AG10803 (cell line): Measurements from ENCODE around the gene TAOK1.
"Not testable (repeated sequence)": the region's sequence is repeated elsewhere in the genome, so short reads cannot be mapped to it uniquely, and the experiment has no call there.

Source experiments
- DNase-seq: peaks from one replicate; pipeline ENCODE4 v3.0.0; 2010; ENCODE audit warnings: low read depth
- H3K4me3 ChIP-seq: 2 replicates; pipeline ENCODE4 v1.5.1; 2011; ENCODE audit warnings: mild to moderate bottlenecking, low read length, control low read depth
- TF ChIP-seq, protein P1 (sequence below): conservative IDR thresholded peaks from 2 replicates; pipeline ENCODE4 v1.5.1; 2011; ENCODE audit warnings: mild to moderate bottlenecking, low read length, control low read depth, inconsistent platforms

The TAOK1 gene

DNA sequence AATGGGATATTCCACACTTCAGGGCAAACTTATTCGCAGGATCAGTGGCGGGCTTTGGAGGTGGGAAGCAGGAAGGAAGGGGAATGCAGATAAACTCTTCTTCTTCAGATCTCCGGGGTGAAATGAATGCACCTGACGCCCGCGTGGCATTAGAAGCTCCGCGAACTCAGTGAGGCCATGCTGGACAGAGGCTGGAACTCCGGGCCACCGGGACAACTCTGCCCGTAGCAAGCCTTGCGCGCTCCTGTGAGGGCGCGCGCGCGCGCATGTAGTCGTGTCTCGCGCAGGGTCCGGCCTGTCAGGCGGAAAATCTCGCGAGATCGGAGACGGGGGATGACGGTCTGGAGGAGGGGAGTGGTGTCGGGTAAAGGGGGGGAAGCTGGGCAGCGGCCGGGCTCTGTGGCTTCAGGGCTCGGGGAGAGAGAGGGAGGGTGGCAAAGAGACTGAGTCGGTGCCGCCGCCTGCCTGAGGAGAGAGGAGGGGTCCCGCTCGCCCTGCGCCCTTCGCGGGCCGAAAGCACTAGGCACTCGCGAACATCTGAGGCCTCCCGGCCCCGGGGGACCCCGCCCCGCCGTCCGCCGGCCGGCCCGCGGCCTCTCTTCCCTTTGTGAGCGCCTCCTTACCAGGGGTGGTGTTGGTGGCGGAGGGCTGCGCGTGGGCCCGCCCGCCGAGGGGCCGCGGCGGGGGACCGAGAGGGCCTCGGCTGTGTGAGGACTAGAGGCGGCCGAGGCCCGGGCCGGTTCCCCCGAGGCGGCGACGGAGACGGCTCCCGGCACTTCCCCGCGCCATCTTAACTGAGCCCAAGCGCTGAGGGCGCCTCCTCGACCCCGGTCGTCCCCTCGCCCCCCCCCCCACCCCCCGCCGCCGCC lies at the start of gene TAOK1:
TSS of gene TAOK1 (plus strand) at position 382 of the 869 bp plus-strand sequence. CDS start 61,186 bp downstream, outside the sequence.
- TF ChIP-seq, protein P1, sequence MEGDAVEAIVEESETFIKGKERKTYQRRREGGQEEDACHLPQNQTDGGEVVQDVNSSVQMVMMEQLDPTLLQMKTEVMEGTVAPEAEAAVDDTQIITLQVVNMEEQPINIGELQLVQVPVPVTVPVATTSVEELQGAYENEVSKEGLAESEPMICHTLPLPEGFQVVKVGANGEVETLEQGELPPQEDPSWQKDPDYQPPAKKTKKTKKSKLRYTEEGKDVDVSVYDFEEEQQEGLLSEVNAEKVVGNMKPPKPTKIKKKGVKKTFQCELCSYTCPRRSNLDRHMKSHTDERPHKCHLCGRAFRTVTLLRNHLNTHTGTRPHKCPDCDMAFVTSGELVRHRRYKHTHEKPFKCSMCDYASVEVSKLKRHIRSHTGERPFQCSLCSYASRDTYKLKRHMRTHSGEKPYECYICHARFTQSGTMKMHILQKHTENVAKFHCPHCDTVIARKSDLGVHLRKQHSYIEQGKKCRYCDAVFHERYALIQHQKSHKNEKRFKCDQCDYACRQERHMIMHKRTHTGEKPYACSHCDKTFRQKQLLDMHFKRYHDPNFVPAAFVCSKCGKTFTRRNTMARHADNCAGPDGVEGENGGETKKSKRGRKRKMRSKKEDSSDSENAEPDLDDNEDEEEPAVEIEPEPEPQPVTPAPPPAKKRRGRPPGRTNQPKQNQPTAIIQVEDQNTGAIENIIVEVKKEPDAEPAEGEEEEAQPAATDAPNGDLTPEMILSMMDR = no peak
- DNase-seq = peak; percentile 97

DNA sequence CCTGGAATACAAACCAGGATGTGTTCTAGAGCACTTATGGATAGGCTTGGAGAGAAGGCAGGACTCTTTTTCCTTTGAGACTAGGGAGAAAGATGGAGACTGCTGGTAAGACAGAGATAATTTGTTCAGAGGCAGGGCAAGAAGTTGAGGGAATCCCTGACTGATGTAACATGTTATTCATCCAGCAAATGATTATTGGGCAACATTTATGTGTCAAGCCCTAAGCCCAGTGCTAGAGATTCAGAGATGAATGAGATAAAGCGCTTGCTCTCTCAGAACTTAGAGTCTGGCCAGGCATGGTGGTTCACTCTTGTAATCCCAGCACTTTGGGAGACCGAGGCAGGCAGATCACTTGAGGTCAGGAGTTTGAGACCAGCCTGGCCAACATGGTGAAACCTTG lies 48.4 kb upstream of the TAOK1 start:
- peak; percentile 61 for DNase-seq
- no peak overlapping the region for H3K4me3 ChIP-seq
- TF ChIP-seq, protein P1 = no peak

More for the DNA sequence above, at the start of gene TAOK1:
- H3K4me3 ChIP-seq = peak within 1 kb of the TSS; percentile 93

DNA sequence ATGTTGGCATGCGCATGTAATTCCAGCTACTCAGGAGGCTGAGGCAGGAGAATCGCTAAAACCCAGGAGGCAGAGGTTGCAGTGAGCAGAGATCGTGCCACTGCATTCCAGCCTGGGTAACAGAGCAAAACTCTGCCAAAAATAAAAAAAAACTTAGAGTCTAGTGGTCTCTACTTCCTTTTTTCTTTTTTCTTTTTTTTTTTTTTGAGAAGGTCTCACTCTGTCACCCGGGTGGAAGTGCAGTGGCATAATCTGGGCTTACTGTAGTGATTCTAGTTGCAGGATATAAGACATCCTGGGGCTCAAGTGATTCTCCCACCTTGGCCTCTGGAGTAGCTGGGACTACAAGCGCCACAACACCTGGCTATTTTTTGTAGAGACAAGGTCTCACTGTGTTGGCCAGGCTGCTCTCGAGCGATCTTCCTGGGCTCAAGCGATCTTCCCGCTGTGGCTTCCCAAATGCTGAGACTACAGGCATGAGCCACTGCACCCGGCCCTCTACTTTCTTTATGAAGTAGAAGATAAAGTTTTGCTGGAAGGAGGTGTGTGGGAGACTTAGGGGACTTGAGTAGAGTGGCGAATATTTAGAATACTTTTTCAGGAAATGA lies 47.9 kb upstream of the TAOK1 start:
- TF ChIP-seq, protein P1 = no peak
- no peak for DNase-seq
- H3K4me3 ChIP-seq = no peak overlapping the region

DNA sequence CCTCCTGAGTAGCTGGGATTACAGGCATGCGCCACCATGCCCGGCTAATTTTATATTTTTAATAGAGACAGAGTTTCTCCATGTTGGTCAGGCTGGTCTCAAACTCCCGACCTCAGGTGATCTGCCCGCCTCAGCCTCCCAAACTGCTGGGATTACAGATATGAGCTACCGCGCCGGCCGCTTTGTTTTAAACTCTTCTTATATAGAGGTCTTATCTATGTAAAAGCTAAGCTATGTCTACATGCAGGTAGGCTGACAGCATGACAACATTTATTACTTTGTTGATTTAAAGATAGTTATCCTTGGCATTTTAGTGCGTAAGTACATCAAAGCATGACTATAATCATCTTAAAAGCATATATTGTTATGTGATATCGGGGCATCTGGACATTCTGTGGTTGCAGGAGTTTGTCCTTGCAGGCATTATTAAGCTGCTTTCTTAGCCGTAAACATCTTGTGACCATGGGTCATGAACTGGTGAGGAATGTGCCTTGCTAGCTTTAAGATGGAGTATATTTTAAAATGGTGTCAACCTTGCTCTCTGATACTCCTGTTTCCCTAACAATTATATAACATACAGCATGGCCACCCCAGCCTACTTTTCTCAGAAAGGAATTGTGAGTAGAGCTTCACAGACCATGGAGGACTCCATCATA lies 45.8 kb upstream of the TAOK1 start:
- DNase-seq = no peak
- TF ChIP-seq, protein P1 = no peak
- H3K4me3 ChIP-seq = no peak overlapping the region

DNA sequence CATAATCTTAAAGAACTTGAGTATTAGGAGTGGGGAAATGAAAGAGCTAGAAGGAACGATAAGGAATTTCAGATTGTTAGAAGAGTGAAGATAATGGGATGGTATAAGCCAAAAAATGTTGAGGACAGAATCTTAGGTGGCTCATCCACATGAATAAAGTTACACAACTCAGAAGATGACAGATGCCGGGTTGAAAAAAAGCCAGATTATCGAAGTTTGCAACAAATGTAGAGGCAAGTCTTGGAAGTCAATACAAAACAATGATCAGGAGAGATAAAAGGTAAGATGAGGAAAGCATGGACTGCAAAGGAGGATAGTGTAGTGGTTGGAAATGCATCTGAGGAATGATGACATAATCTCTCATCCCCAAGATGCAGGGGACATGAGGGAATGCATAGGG lies 45.1 kb upstream of the TAOK1 start:
- DNase-seq = no peak
- H3K4me3 ChIP-seq = no peak overlapping the region
- TF ChIP-seq, protein P1 = no peak

DNA sequence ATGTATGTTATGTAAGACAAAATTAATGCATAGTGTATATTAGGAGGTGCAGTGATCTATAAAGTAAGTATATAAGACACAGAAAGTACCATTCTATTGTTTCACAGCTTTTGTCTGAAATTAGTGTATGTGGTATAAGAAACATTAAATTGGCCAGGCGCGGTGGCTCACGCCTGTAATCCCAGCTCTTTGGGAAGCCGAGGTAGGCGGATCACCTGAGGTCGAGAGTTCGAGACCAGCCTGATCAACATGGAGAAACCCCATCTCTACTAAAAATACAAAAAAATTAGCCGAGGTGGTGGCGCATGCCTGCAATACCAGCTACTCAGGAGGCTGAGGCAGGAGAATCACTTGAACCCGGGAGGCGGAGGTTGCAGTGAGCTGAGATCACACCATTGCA lies 44.7 kb upstream of the TAOK1 start:
- not testable (repeated sequence) for H3K4me3 ChIP-seq, DNase-seq

DNA sequence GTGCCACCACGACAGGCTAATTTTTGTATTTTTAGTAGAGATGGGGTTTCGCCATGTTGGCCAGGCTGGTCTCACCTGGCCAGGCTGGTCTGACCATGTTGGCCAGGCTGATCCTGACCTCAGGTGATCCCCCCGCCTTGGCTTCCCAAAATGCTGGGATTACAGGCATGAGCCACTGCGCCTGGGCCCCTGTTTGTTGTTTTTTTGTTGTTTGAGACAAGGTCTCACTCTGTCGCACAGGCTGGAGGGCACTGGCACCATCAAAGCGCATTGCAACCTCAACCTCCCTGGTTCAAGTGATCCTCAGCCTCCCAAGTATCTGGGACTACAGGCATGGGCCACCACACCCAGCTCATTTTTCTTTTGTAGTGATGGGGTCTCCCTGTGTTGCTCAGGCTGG lies 43.7 kb upstream of the TAOK1 start:
- DNase-seq = no peak
- no peak overlapping the region for H3K4me3 ChIP-seq
- TF ChIP-seq, protein P1 = no peak
